AG04449 (cell line): ENCODE results near the gene THEMIS.

Source experiments
- CTCF ChIA-PET: fragments of 350-600 bp; formaldehyde crosslinking; extraction: SDS; loops from one replicate; lab custom pipeline; 2021; ENCODE audit warnings: antibody characterized with exemption; lab: Yijun Ruan, JAX
- POLR2A ChIA-PET: fragments of 400-600, 350-600 bp; formaldehyde crosslinking; extraction: SDS; loops from one replicate; lab custom pipeline; 2020; ENCODE audit warnings: antibody characterized with exemption, inconsistent platforms; lab: Yijun Ruan, JAX
- DNase-seq: peaks from one replicate; pipeline ENCODE4 v3.0.0-alpha.2; 2010; ENCODE audit warnings: low read depth, low spot score
- H3K4me3 ChIP-seq: 2 replicates; pipeline ENCODE4 v1.5.1; 2011; ENCODE audit warnings: low read depth, mild to moderate bottlenecking, control low read depth, low read length
- TF ChIP-seq, protein P1 (sequence below): IDR thresholded peaks from one replicate; pipeline ENCODE4 v1.5.1; 2011; ENCODE audit warnings: mild to moderate bottlenecking, moderate library complexity, low read length, control low read depth, inconsistent platforms; ENCODE audit not compliant: insufficient read depth; ENCODE audit errors: missing control alignments

Gene THEMIS

GRCh38 chr6:127762284-127762683 is 138.6 kb downstream of the THEMIS start:
- DNase-seq, result no peak
- CTCF ChIA-PET, result no interaction called here
- no peak overlapping the region for H3K4me3 ChIP-seq
- POLR2A ChIA-PET, result no interaction called here
- TF ChIP-seq, protein P1, sequence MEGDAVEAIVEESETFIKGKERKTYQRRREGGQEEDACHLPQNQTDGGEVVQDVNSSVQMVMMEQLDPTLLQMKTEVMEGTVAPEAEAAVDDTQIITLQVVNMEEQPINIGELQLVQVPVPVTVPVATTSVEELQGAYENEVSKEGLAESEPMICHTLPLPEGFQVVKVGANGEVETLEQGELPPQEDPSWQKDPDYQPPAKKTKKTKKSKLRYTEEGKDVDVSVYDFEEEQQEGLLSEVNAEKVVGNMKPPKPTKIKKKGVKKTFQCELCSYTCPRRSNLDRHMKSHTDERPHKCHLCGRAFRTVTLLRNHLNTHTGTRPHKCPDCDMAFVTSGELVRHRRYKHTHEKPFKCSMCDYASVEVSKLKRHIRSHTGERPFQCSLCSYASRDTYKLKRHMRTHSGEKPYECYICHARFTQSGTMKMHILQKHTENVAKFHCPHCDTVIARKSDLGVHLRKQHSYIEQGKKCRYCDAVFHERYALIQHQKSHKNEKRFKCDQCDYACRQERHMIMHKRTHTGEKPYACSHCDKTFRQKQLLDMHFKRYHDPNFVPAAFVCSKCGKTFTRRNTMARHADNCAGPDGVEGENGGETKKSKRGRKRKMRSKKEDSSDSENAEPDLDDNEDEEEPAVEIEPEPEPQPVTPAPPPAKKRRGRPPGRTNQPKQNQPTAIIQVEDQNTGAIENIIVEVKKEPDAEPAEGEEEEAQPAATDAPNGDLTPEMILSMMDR, result no peak

- TF ChIP-seq, protein P1, result no peak
- CTCF ChIA-PET, result no interaction called here
- DNase-seq, result no peak
- POLR2A ChIA-PET, result no interaction called here
- H3K4me3 ChIP-seq, result no peak overlapping the region
These were observed 139.8 kb downstream of the THEMIS start for GRCh38 chr6:127761084-127761483.

DNA sequence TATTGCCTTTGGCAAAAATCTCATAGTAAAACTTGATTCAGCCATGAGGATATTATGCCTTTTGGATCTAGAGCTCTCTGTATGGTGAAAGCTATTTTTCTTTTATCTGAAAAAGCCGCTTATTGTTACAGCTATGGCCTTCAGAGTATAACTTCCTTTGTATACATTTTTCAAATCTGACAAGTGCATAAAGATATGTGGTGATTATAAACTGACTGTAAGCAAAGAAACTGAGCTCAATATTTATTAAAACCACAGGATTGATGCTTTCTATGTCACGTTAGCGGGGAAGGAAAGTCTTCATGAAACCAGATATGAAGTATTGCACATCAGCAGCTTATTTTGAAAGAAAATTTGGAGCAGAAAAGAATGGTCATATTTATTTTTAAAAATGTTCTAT is 151.8 kb downstream of the THEMIS start:
- DNase-seq, result no peak
- H3K4me3 ChIP-seq, result no peak overlapping the region
- ChIA-PET POLR2A (no interaction called here), CTCF (interaction anchor here (0.9 kb wide), 1 partner anchor 12 kb away, joined by 6 read pairs; no protein-coding TSS in a partner anchor)
- TF ChIP-seq, protein P1, result no peak

- no peak for DNase-seq
- CTCF ChIA-PET, result no interaction called here
- TF ChIP-seq, protein P1, result no peak
- POLR2A ChIA-PET, result no interaction called here
- no peak overlapping the region for H3K4me3 ChIP-seq
These were observed 152.6 kb downstream of the THEMIS start for GRCh38 chr6:127748290-127748689.

- H3K4me3 ChIP-seq, result no peak overlapping the region
- CTCF ChIA-PET, result interaction anchor here (1.2 to 4.0 kb wide), 2 partner anchors 231 to 992 kb away, joined by 4 to 37 read pairs; no protein-coding TSS in a partner anchor
- no peak for DNase-seq
- TF ChIP-seq, protein P1, result no peak
- POLR2A ChIA-PET, result no interaction called here
These were observed 162.4 kb downstream of the THEMIS start for GRCh38 chr6:127738423-127738822.

- CTCF ChIA-PET, result interaction anchor here (1.0 to 4.0 kb wide), 11 partner anchors 11 to 993 kb away, joined by 3 to 37 read pairs (median 5); partner anchors contain the start of gene PTPRK
- H3K4me3 ChIP-seq, result no peak overlapping the region
- TF ChIP-seq, protein P1, result no peak
These were observed 163.1 kb downstream of the THEMIS start for GRCh38 chr6:127737768-127738167.

More at GRCh38 chr6:127737768-127738167, 163.1 kb downstream of the THEMIS start:
- POLR2A ChIA-PET, result no interaction called here
- no peak for DNase-seq
